NCI-H128 (cell line): ENCODE data around the gene SCG3.
"Not testable (repeated sequence)": the region's sequence is repeated elsewhere in the genome, so short reads cannot be mapped to it uniquely, and the experiment has no call there.

Experiments used
- DNase-seq: peaks from one replicate; lab custom pipeline; 2025; ENCODE audit not compliant: unreplicated experiment; lab: John Stamatoyannopoulos, UW

SCG3 gene

DNA sequence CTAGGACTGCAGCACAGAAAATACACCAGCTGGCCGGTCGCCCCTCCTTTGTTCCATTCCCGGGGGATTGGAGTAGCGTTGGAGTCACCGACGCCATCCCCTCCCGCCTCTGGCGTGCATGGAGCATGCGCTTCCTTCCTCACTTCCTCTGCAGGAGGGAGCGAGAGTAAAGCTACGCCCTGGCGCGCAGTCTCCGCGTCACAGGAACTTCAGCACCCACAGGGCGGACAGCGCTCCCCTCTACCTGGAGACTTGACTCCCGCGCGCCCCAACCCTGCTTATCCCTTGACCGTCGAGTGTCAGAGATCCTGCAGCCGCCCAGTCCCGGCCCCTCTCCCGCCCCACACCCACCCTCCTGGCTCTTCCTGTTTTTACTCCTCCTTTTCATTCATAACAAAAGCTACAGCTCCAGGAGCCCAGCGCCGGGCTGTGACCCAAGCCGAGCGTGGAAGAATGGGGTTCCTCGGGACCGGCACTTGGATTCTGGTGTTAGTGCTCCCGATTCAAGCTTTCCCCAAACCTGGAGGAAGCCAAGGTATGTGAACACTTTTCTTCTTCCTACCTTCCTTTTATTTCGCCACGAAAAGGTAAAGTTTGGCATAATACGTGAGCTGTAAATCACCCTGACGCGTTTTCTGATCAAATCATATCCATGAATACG lies at the start of gene SCG3:
Gene SCG3 (plus strand): TSS at position 201 of the 661 bp plus-strand sequence. CDS start 253 bp downstream, at position 454.
- DNase-seq: peak; percentile 65

- DNase-seq: no peak
Observed at GRCh38 chr15:51634591-51635198, 46.6 kb upstream of the SCG3 start.

GRCh38 chr15:51641490-51642130 lies 39.7 kb upstream of the SCG3 start:
- no peak for DNase-seq

GRCh38 chr15:51642696-51643095 lies 38.6 kb upstream of the SCG3 start:
- DNase-seq: no peak

DNA sequence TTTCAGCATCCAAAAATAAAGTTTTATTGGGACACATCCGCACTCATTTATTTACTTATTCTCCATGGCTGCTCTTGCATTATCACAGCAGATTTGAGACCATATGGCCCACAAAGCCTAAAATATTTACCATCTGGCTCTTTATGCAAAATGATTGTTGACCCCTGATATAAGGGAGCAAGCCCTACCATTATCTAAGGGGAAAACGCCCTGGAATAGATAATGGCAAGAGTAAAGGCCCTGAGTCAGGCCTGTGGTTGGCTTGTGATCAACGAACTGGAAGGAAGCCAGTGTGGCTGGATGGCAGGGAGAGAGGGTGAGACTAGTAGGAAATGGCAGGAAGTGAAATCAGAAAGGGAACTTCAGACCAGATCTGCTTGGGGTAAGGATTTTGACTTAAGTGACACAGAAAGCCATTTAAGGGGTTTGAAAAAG lies 34.2 kb upstream of the SCG3 start:
- no peak for DNase-seq

- not testable (repeated sequence) for DNase-seq
Observed at GRCh38 chr15:51648101-51648500, 33.2 kb upstream of the SCG3 start.

DNA sequence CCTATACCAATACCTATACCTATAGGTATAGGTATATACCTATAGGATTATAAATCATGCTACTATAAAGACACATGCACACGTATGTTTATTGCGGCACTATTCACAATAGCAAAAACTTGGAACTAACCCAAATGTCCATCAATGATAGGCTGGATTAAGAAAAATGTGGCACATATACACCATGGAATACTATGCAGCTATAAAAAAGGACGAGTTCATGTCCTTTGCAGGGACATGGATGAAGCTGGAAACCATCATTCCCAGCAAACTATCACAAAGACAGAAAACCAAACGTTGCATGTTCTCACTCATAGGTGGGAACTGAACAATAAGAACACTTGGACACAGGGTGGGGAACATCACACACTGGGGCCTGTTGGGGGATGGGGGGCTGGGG lies 32.7 kb upstream of the SCG3 start:
- not testable (repeated sequence) for DNase-seq

DNA sequence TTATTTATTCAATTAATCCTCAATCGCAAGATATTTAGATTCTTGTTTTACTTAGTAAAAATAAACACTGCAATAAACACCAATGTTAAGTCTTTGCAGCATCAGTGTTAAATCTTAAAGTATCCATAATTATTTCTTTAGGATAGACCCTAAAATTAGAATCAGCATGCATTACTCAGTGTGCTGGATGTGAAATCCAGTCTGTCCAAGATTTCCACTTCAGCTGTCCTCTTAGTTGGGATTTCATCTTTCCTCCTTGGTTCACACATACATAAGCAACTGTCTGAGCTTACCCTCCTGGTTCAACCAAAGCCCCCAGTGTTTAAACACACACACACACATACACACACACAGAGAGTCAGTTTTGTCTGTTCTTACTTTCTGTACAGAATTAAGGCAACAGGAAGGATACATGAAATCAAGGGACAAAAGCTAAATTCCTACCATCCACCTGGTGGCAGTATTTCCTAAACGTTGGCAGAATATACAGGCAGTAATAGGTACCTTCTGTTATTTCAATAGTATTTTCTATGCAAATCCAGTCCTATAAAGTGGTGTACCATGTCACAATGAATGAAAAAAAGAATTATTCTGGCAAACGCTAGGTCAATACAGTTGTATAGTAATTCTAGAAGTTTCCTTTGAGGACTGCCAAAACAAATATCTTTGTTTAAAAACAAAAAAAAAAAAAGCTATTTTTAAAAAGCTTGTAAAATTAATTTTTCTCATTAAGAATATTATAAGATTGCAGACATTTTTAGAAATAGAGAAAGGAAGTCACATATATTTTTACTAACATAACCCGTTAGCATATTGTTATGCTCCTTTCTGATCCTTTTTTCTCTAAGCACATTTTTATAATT lies 31.4 kb upstream of the SCG3 start:
- DNase-seq: peak; percentile 68

DNA sequence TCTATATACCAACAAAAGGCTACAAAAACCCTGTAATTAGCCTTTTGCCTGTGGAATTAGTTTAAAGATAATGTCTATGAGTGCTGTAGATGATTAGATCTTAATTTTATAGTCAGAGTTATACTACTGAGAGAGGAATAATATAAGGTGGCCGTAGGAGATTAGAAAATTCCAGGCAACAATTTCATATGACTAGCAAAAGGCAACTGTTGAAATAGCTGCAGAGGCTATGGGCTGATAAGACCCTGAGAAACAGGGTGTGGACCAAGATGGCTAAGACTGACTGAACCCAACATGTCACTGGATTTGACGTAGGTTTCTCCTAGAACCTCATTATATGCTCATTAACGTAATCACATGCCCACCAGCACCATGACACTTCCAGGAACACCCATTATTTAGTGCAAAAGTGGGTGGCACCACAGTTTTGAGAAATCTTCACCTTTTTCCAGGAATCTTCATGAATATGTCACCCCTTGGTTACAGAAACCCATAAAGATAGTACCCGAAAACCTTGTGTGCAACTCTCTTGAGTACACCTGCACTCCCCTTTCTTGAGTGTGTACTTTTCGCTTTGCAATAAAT lies 29.1 kb upstream of the SCG3 start:
- no peak for DNase-seq

DNA sequence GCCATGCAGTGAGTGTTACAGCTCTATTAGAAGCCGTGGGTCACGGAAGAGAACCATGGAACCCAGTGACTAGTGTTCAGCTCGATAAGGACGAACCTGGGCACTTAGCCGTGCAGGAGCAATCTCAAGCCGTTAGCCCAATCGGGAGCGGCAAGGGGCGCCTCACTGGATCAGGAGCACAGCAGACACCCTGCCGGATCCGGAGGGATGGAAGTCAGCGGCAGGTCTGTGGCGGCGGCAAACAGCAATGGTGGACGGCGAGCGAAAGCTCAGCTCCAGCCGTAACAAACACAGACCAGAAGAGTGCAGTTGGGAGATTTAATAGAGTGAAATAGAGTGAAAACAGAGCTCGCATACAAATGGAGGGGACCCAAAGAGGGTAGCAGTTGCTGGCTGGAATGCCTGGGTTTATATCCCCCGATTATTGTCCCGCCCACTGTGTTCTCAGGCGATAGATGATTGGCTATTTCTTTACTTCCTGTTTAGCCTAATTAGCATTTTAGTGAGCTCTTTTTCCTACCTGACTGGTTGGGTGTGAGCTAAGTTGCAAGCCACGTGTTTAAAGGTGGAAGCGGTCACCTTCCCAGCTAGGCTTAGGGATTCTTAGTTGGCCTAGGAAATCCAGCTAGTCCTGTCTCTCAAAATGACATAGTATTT lies 25.8 kb upstream of the SCG3 start:
- not testable (repeated sequence) for DNase-seq

- DNase-seq: no peak
Observed at GRCh38 chr15:51658664-51659063, 22.6 kb upstream of the SCG3 start.

- DNase-seq: no peak
Observed at GRCh38 chr15:51661072-51661471, 20.2 kb upstream of the SCG3 start.

DNA sequence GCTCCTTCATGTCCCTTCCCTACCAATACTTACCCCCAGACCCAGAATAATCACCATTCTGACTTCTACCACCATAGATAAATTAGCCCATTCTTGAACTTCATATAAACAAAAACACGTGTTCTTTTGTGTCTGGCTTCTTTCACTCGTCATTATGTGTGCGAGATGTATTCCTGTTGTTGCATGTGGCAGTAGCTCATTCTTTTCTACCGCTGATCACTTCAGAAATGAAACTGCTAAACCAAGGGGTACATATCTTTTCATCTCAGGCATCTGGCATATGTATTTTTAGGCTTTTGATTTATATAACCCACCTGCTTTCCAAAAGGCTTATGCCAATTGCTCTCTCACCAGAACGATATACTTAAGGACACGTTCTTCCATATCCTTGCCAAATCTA lies 13.8 kb upstream of the SCG3 start:
- no peak for DNase-seq

- no peak for DNase-seq
Observed at GRCh38 chr15:51668446-51668845, 12.9 kb upstream of the SCG3 start.

- no peak for DNase-seq
Observed at GRCh38 chr15:51669381-51669780, 11.9 kb upstream of the SCG3 start.

DNA sequence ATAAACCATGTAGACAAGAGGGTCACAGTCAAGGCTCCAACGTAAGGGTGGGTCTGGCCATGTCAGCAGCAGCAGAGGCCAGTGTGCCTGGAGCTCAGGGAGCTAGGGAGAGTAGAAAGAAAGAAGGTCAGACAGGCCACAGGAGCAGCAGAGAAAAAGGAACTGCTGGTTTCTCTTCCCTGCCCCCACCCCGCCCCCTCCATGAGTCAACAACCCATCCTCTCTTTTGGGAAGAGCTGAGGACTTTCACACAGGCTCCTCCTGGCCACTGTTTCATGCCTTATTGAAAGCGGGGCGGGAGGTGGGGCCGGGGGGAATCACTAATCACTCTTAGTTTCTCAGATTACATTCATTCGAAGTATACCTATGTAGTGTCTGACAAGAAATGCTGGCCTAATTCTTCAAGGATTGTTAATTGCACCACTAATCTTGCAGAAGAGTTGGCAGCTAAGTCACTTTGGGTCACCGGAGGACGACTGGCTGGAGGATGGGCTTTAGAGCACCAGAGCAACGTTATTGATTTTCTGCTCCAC lies 9.1 kb upstream of the SCG3 start:
- DNase-seq: no peak

DNA sequence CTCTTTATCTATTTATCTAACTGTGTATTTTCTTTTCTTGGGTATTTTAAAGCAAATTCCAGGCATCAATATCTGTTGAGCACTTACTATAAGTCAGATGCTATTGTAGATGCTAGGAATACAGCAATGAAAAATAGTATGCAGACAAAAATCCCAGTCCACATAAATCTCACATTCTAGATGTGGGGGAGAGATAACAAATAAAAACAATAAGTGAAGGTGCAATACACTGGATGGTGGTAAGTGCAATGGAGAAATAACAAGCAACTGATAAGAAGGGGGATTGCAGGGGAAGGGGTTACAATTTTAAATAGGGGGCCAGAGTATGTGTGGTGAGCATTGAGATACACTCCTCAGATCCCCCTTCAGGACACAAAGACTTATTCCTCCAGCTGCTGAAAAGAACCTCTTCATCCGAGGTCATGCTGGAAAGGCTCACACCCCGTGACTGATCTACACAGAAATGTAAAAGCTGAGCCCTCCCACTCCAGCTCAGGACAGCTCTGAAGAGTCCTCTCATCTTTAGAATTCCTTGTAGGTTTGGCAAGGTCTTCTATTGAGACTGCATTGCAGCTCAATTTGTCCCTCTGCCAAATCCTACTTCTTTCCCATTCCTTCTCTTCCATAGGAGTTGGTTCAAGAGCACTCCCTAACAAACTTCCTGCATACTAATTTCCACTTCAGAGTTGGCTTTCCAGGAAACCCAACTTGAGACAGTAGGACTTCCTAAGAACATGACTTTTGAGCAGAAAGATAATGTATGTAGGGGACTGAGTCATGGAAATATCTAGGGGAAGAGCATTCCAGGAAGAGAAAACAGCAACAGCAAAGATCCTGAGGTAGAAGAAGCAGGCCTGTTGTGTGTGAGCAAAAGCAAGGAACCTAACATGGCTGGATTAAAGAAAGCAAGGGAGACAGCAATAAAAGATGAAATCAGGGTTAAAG lies 8.1 kb upstream of the SCG3 start:
- DNase-seq: no peak

GRCh38 chr15:51675234-51675633 lies 6.1 kb upstream of the SCG3 start:
- DNase-seq: no peak

- DNase-seq: no peak
Observed at GRCh38 chr15:51677021-51677420, 4.3 kb upstream of the SCG3 start.
